Measurements from ENCODE around the gene NUB1.

GRCh38 chr7:151384776-151385625 lies 43.4 kb downstream of the NUB1 start:
- TF ChIP-seq POLR2A (IDR thresholded peaks at IDR 0.05; ENCODE audit: low read length) (no peak), GATA1 (IDR thresholded peaks at IDR 0.05; ENCODE audit: low read depth, low read length) (no peak)
